Central memory CD8-positive, alpha-beta T cell (primary cell): ENCODE data around the gene ZBTB8OS.
"Not testable (repeated sequence)": the region's sequence is repeated elsewhere in the genome, so short reads cannot be mapped to it uniquely, and the experiment has no call there.

Experiments
- ATAC-seq: fragments of 150-1000 bp; cut with Tn5 transposase; replicated peaks from 2 replicates; pipeline ENCODE4 v1.10.0; 2022; ENCODE audit warnings: mild to moderate bottlenecking, moderate FRiP score, moderate number of reproducible peaks; ENCODE audit not compliant: poor library complexity, severe bottlenecking; ENCODE audit errors: extremely low read depth
- DNase-seq, 2 donors: peaks; one replicate each; pipeline ENCODE4 v3.0.0; 2021; ENCODE audit warnings: low spot score in 2 of 2
- H3K27ac Mint-ChIP-seq: one replicate; pipeline ENCODE4 v1.8.0; 2022; ENCODE audit warnings: low read depth, mild to moderate bottlenecking, moderate library complexity, mixed read lengths
- H3K27me3 Mint-ChIP-seq: one replicate; pipeline ENCODE4 v1.8.0; 2022; ENCODE audit warnings: mixed read lengths
- H3K36me3 Mint-ChIP-seq: one replicate; pipeline ENCODE4 v1.8.0; 2022; ENCODE audit warnings: mild to moderate bottlenecking, moderate library complexity, mixed read lengths; ENCODE audit not compliant: insufficient read depth
- H3K4me1 Mint-ChIP-seq: one replicate; pipeline ENCODE4 v1.8.0; 2022; ENCODE audit warnings: mixed read lengths
- H3K4me3 Mint-ChIP-seq: one replicate; pipeline ENCODE4 v1.8.0; 2022; ENCODE audit warnings: mild to moderate bottlenecking, moderate library complexity, mixed read lengths
- H3K9me3 Mint-ChIP-seq: one replicate; pipeline ENCODE4 v1.8.0; 2022; ENCODE audit warnings: mixed read lengths

Gene ZBTB8OS

GRCh38 chr1:32642292-32642827 lies 8.0 kb downstream of the ZBTB8OS start:
- H3K4me3 Mint-ChIP-seq, H3K27ac Mint-ChIP-seq, ATAC-seq, H3K9me3 Mint-ChIP-seq, H3K27me3 Mint-ChIP-seq, H3K4me1 Mint-ChIP-seq, DNase-seq: not testable (repeated sequence)
- peaks cover 13% of the 10 kb centered on the region for H3K36me3 Mint-ChIP-seq

GRCh38 chr1:32639489-32640075 lies 10.8 kb downstream of the ZBTB8OS start:
- H3K27me3 Mint-ChIP-seq = no peaks in the 10 kb centered on the region
- DNase-seq (no peak), ATAC-seq (no peak)
- peaks cover 24% of the 10 kb centered on the region for H3K4me1 Mint-ChIP-seq
- H3K4me3 Mint-ChIP-seq = no peak overlapping the region
- peaks cover 16% of the 10 kb centered on the region for H3K36me3 Mint-ChIP-seq
- no peaks in the 10 kb centered on the region for H3K9me3 Mint-ChIP-seq
- no peak overlapping the region for H3K27ac Mint-ChIP-seq

- ATAC-seq (no peak), DNase-seq (no peak)
- Mint-ChIP-seq H3K4me1 (peaks cover 24% of the 10 kb centered on the region), H3K27me3 (no peaks in the 10 kb centered on the region), H3K27ac (no peak overlapping the region), H3K9me3 (no peaks in the 10 kb centered on the region), H3K4me3 (no peak overlapping the region), H3K36me3 (peaks cover 25% of the 10 kb centered on the region)
Measured at GRCh38 chr1:32636914-32637645, 13.3 kb downstream of the ZBTB8OS start.

GRCh38 chr1:32635508-32636277 lies 14.7 kb downstream of the ZBTB8OS start:
- Mint-ChIP-seq H3K27me3 (no peaks in the 10 kb centered on the region), H3K36me3 (peaks cover 34% of the 10 kb centered on the region), H3K4me3 (no peak overlapping the region), H3K27ac (no peak overlapping the region), H3K9me3 (no peaks in the 10 kb centered on the region), H3K4me1 (peaks cover 24% of the 10 kb centered on the region)
- no peak for ATAC-seq
- DNase-seq = no peak

GRCh38 chr1:32632829-32633228 lies 17.5 kb downstream of the ZBTB8OS start:
- peaks cover 23% of the 10 kb centered on the region for H3K4me1 Mint-ChIP-seq
- no peak for DNase-seq
- H3K27ac Mint-ChIP-seq = no peak overlapping the region
- H3K27me3 Mint-ChIP-seq = no peaks in the 10 kb centered on the region
- H3K4me3 Mint-ChIP-seq = no peak overlapping the region
- H3K9me3 Mint-ChIP-seq = no peaks in the 10 kb centered on the region
- ATAC-seq = no peak
- peaks cover 34% of the 10 kb centered on the region for H3K36me3 Mint-ChIP-seq

GRCh38 chr1:32630173-32630572 lies 20.2 kb downstream of the ZBTB8OS start:
- not testable (repeated sequence) for DNase-seq, H3K27ac Mint-ChIP-seq, H3K9me3 Mint-ChIP-seq, H3K27me3 Mint-ChIP-seq, ATAC-seq, H3K4me3 Mint-ChIP-seq
- Mint-ChIP-seq H3K4me1 (peaks cover 13% of the 10 kb centered on the region), H3K36me3 (peaks cover 30% of the 10 kb centered on the region)

- no peaks in the 10 kb centered on the region for H3K9me3 Mint-ChIP-seq
- peaks cover 21% of the 10 kb centered on the region for H3K36me3 Mint-ChIP-seq
- H3K4me3 Mint-ChIP-seq = peak overlapping the region; percentile 67
- peak overlapping the region; percentile 95 for H3K27ac Mint-ChIP-seq
- H3K4me1 Mint-ChIP-seq = peaks cover 30% of the 10 kb centered on the region
- DNase-seq (peak in 1 of 2 donors; percentile 44), ATAC-seq (peak; percentile 96)
- H3K27me3 Mint-ChIP-seq = no peaks in the 10 kb centered on the region
Measured at GRCh38 chr1:32627596-32628162, 22.7 kb downstream of the ZBTB8OS start.

GRCh38 chr1:32626176-32626575 lies 24.2 kb downstream of the ZBTB8OS start:
- H3K9me3 Mint-ChIP-seq = no peaks in the 10 kb centered on the region
- no peak overlapping the region for H3K27ac Mint-ChIP-seq
- H3K4me1 Mint-ChIP-seq = peaks cover 31% of the 10 kb centered on the region
- no peaks in the 10 kb centered on the region for H3K27me3 Mint-ChIP-seq
- H3K4me3 Mint-ChIP-seq = no peak overlapping the region
- ATAC-seq (no peak), DNase-seq (no peak)
- H3K36me3 Mint-ChIP-seq = peaks cover 18% of the 10 kb centered on the region

- H3K36me3 Mint-ChIP-seq = peaks cover 17% of the 10 kb centered on the region
- no peaks in the 10 kb centered on the region for H3K27me3 Mint-ChIP-seq
- no peak for DNase-seq
- peak overlapping the region; percentile 12 for H3K4me3 Mint-ChIP-seq
- peaks cover 31% of the 10 kb centered on the region for H3K4me1 Mint-ChIP-seq
- ATAC-seq = no peak
- H3K27ac Mint-ChIP-seq = peak overlapping the region; percentile 56
- no peaks in the 10 kb centered on the region for H3K9me3 Mint-ChIP-seq
Measured at GRCh38 chr1:32623775-32624174, 26.6 kb downstream of the ZBTB8OS start.

GRCh38 chr1:32622806-32623681 lies 27.3 kb downstream of the ZBTB8OS start:
- peak overlapping the region; percentile 12 for H3K4me3 Mint-ChIP-seq
- ATAC-seq = no peak
- H3K9me3 Mint-ChIP-seq = no peaks in the 10 kb centered on the region

GRCh38 chr1:32622205-32622604 lies 28.1 kb downstream of the ZBTB8OS start:
- Mint-ChIP-seq H3K9me3 (no peaks in the 10 kb centered on the region), H3K4me3 (no peak overlapping the region), H3K4me1 (peaks cover 22% of the 10 kb centered on the region), H3K36me3 (peaks cover 11% of the 10 kb centered on the region), H3K27me3 (no peaks in the 10 kb centered on the region), H3K27ac (no peak overlapping the region)
- ATAC-seq (no peak), DNase-seq (no peak)

More at GRCh38 chr1:32622806-32623681, 27.3 kb downstream of the ZBTB8OS start:
- H3K4me1 Mint-ChIP-seq = peaks cover 30% of the 10 kb centered on the region
- peaks cover 14% of the 10 kb centered on the region for H3K36me3 Mint-ChIP-seq
- H3K27me3 Mint-ChIP-seq = no peaks in the 10 kb centered on the region
- H3K27ac Mint-ChIP-seq = peak overlapping the region; percentile 56
- DNase-seq = no peak
